Measurements from ENCODE around the gene CA10. TPM values are rescaled to one million over a fixed set of nuclear protein-coding genes. Genes with fewer than 3 reads are reported as not detected.

CA10 gene
- total and polyA plus RNA-seq, 4 donors, result 30.0 to 130 (median 99.2) TPM

- Histone ChIP-seq H3K36me3 (ENCODE audit: control insufficient read depth, insufficient read depth, low read length) (no peaks in the 10 kb centered on the region), H3K4me3 (ENCODE audit: low read depth, low read length) (no peak overlapping the region), H3K27ac (ENCODE audit: low read depth, low read length) (no peak overlapping the region), H3K4me1 (ENCODE audit: control insufficient read depth, insufficient read depth, low read length) (no peaks in the 10 kb centered on the region), H3K27me3 (ENCODE audit: control insufficient read depth, insufficient read depth, low read length) (no peaks in the 10 kb centered on the region), H3K9me3 (ENCODE audit: control insufficient read depth, insufficient read depth, low read length) (no peaks in the 10 kb centered on the region)
- WGBS (ENCODE audit: insufficient coverage), result 82% methylated on average over 1 of the region's 2 CpGs
- DNase-seq (ENCODE audit: low read depth in 4 of 6, low spot score in 6 of 6), result no peak
Observed at GRCh38 chr17:51946311-51946710, 212.2 kb downstream of the CA10 start.

GRCh38 chr17:51941272-51941671, 217.2 kb downstream of the CA10 start:
- no peaks in the 10 kb centered on the region for H3K27me3 ChIP-seq (ENCODE audit: control insufficient read depth, insufficient read depth, low read length)
- no CpG with 5 or more reads among the region's 3 CpGs for WGBS (ENCODE audit: insufficient coverage)
- no peak for DNase-seq (ENCODE audit: low read depth in 4 of 6, low spot score in 6 of 6)
- H3K4me1 ChIP-seq (ENCODE audit: control insufficient read depth, insufficient read depth, low read length), result no peaks in the 10 kb centered on the region
- H3K4me3 ChIP-seq (ENCODE audit: low read depth, low read length), result no peak overlapping the region
- no peaks in the 10 kb centered on the region for H3K9me3 ChIP-seq (ENCODE audit: control insufficient read depth, insufficient read depth, low read length)
- H3K36me3 ChIP-seq (ENCODE audit: control insufficient read depth, insufficient read depth, low read length), result no peaks in the 10 kb centered on the region
- no peak overlapping the region for H3K27ac ChIP-seq (ENCODE audit: low read depth, low read length)

GRCh38 chr17:51937264-51937663, 221.2 kb downstream of the CA10 start:
- Histone ChIP-seq H3K27ac (ENCODE audit: low read depth, low read length) (no peak overlapping the region), H3K27me3 (ENCODE audit: control insufficient read depth, insufficient read depth, low read length) (no peaks in the 10 kb centered on the region), H3K36me3 (ENCODE audit: control insufficient read depth, insufficient read depth, low read length) (no peaks in the 10 kb centered on the region), H3K4me3 (ENCODE audit: low read depth, low read length) (no peak overlapping the region), H3K4me1 (ENCODE audit: control insufficient read depth, insufficient read depth, low read length) (no peaks in the 10 kb centered on the region), H3K9me3 (ENCODE audit: control insufficient read depth, insufficient read depth, low read length) (no peaks in the 10 kb centered on the region)
- no peak for DNase-seq (ENCODE audit: low read depth in 4 of 6, low spot score in 6 of 6)

GRCh38 chr17:51935477-51935876, 223.0 kb downstream of the CA10 start:
- no peaks in the 10 kb centered on the region for H3K36me3 ChIP-seq (ENCODE audit: control insufficient read depth, insufficient read depth, low read length)
- WGBS (ENCODE audit: insufficient coverage), result 88% methylated on average over 1 of the region's 3 CpGs
- no peaks in the 10 kb centered on the region for H3K4me1 ChIP-seq (ENCODE audit: control insufficient read depth, insufficient read depth, low read length)
- H3K27ac ChIP-seq (ENCODE audit: low read depth, low read length), result no peak overlapping the region
- H3K27me3 ChIP-seq (ENCODE audit: control insufficient read depth, insufficient read depth, low read length), result no peaks in the 10 kb centered on the region
- no peak overlapping the region for H3K4me3 ChIP-seq (ENCODE audit: low read depth, low read length)
- DNase-seq (ENCODE audit: low read depth in 4 of 6, low spot score in 6 of 6), result peak in 1 of 6 donors; percentile 51
- no peaks in the 10 kb centered on the region for H3K9me3 ChIP-seq (ENCODE audit: control insufficient read depth, insufficient read depth, low read length)

- H3K4me1 ChIP-seq (ENCODE audit: control insufficient read depth, insufficient read depth, low read length), result no peaks in the 10 kb centered on the region
- 60% methylated on average over 4 of the region's 7 CpGs for WGBS (ENCODE audit: insufficient coverage)
- no peak overlapping the region for H3K27ac ChIP-seq (ENCODE audit: low read depth, low read length)
- no peaks in the 10 kb centered on the region for H3K27me3 ChIP-seq (ENCODE audit: control insufficient read depth, insufficient read depth, low read length)
- no peaks in the 10 kb centered on the region for H3K9me3 ChIP-seq (ENCODE audit: control insufficient read depth, insufficient read depth, low read length)
- H3K4me3 ChIP-seq (ENCODE audit: low read depth, low read length), result no peak overlapping the region
- DNase-seq (ENCODE audit: low read depth in 4 of 6, low spot score in 6 of 6), result peak in 1 of 6 donors; percentile 71
- no peaks in the 10 kb centered on the region for H3K36me3 ChIP-seq (ENCODE audit: control insufficient read depth, insufficient read depth, low read length)
Observed at GRCh38 chr17:51933647-51934046, 224.9 kb downstream of the CA10 start.

GRCh38 chr17:51926448-51926847, 232.1 kb downstream of the CA10 start:
- no peaks in the 10 kb centered on the region for H3K36me3 ChIP-seq (ENCODE audit: control insufficient read depth, insufficient read depth, low read length)
- WGBS (ENCODE audit: insufficient coverage), result 100% methylated on average over 1 of the region's 4 CpGs
- H3K4me3 ChIP-seq (ENCODE audit: low read depth, low read length), result no peak overlapping the region
- H3K27me3 ChIP-seq (ENCODE audit: control insufficient read depth, insufficient read depth, low read length), result no peaks in the 10 kb centered on the region
- no peak for DNase-seq (ENCODE audit: low read depth in 4 of 6, low spot score in 6 of 6)
- no peaks in the 10 kb centered on the region for H3K4me1 ChIP-seq (ENCODE audit: control insufficient read depth, insufficient read depth, low read length)
- H3K9me3 ChIP-seq (ENCODE audit: control insufficient read depth, insufficient read depth, low read length), result no peaks in the 10 kb centered on the region
- no peak overlapping the region for H3K27ac ChIP-seq (ENCODE audit: low read depth, low read length)

- Histone ChIP-seq H3K4me1 (ENCODE audit: control insufficient read depth, insufficient read depth, low read length) (no peaks in the 10 kb centered on the region), H3K4me3 (ENCODE audit: low read depth, low read length) (no peak overlapping the region), H3K27ac (ENCODE audit: low read depth, low read length) (no peak overlapping the region), H3K27me3 (ENCODE audit: control insufficient read depth, insufficient read depth, low read length) (no peaks in the 10 kb centered on the region), H3K9me3 (ENCODE audit: control insufficient read depth, insufficient read depth, low read length) (no peaks in the 10 kb centered on the region), H3K36me3 (ENCODE audit: control insufficient read depth, insufficient read depth, low read length) (no peaks in the 10 kb centered on the region)
- DNase-seq (ENCODE audit: low read depth in 4 of 6, low spot score in 6 of 6), result no peak
- WGBS (ENCODE audit: insufficient coverage), result no CpG with 5 or more reads among the region's 1 CpG
Observed at GRCh38 chr17:51921500-51921899, 237.0 kb downstream of the CA10 start.

- Histone ChIP-seq H3K9me3 (ENCODE audit: control insufficient read depth, insufficient read depth, low read length) (no peaks in the 10 kb centered on the region), H3K27ac (ENCODE audit: low read depth, low read length) (no peak overlapping the region), H3K36me3 (ENCODE audit: control insufficient read depth, insufficient read depth, low read length) (no peaks in the 10 kb centered on the region), H3K4me3 (ENCODE audit: low read depth, low read length) (no peak overlapping the region), H3K27me3 (ENCODE audit: control insufficient read depth, insufficient read depth, low read length) (no peaks in the 10 kb centered on the region), H3K4me1 (ENCODE audit: control insufficient read depth, insufficient read depth, low read length) (no peaks in the 10 kb centered on the region)
- no peak for DNase-seq (ENCODE audit: low read depth in 4 of 6, low spot score in 6 of 6)
Observed at GRCh38 chr17:51914577-51914976, 243.9 kb downstream of the CA10 start.

- no peak overlapping the region for H3K27ac ChIP-seq (ENCODE audit: low read depth, low read length)
- WGBS (ENCODE audit: insufficient coverage), result 46% methylated on average over 2 of the region's 4 CpGs
- no peaks in the 10 kb centered on the region for H3K36me3 ChIP-seq (ENCODE audit: control insufficient read depth, insufficient read depth, low read length)
- no peak for DNase-seq (ENCODE audit: low read depth in 4 of 6, low spot score in 6 of 6)
- no peaks in the 10 kb centered on the region for H3K4me1 ChIP-seq (ENCODE audit: control insufficient read depth, insufficient read depth, low read length)
- no peaks in the 10 kb centered on the region for H3K9me3 ChIP-seq (ENCODE audit: control insufficient read depth, insufficient read depth, low read length)
- no peaks in the 10 kb centered on the region for H3K27me3 ChIP-seq (ENCODE audit: control insufficient read depth, insufficient read depth, low read length)
- H3K4me3 ChIP-seq (ENCODE audit: low read depth, low read length), result no peak overlapping the region
Observed at GRCh38 chr17:51913491-51914205, 244.9 kb downstream of the CA10 start.

GRCh38 chr17:51912939-51913338, 245.6 kb downstream of the CA10 start:
- Histone ChIP-seq H3K4me3 (ENCODE audit: low read depth, low read length) (no peak overlapping the region), H3K9me3 (ENCODE audit: control insufficient read depth, insufficient read depth, low read length) (no peaks in the 10 kb centered on the region), H3K36me3 (ENCODE audit: control insufficient read depth, insufficient read depth, low read length) (no peaks in the 10 kb centered on the region), H3K27me3 (ENCODE audit: control insufficient read depth, insufficient read depth, low read length) (no peaks in the 10 kb centered on the region), H3K27ac (ENCODE audit: low read depth, low read length) (no peak overlapping the region), H3K4me1 (ENCODE audit: control insufficient read depth, insufficient read depth, low read length) (no peaks in the 10 kb centered on the region)
- WGBS (ENCODE audit: insufficient coverage), result no CpG with 5 or more reads among the region's 2 CpGs
- DNase-seq (ENCODE audit: low read depth in 4 of 6, low spot score in 6 of 6), result no peak
